Endothelial cell of umbilical vein (primary cell): ENCODE results near the gene SCN5A. TPM values are rescaled to one million over a fixed set of nuclear protein-coding genes. Genes with fewer than 3 reads are reported as not detected.

ENCODE experiments used
- BruUV-seq: library from RNA; stranded (reverse); fragments of 400-500 nt; replicated peaks from 2 replicates; lab custom pipeline; 2021; lab: Mats Ljungman, UMichigan
- CTCF ChIA-PET: fragments of 300-600, 350-600 bp; sonication (Branson Sonifier 250); formaldehyde crosslinking; loops from one replicate; lab custom pipeline; 2021; ENCODE audit warnings: antibody characterized with exemption, inconsistent platforms; lab: Charles Lee
- POLR2A ChIA-PET: fragments of 300-600, 350-600 bp; sonication (Branson Sonifier 250); formaldehyde crosslinking; loops from one replicate; lab custom pipeline; 2021; ENCODE audit warnings: antibody characterized with exemption, inconsistent platforms; lab: Charles Lee
- DNase-seq: peaks from one replicate; pipeline ENCODE4 v3.0.0-alpha.2; 2011; ENCODE audit warnings: low read depth, low spot score
- FAIRE-seq: peaks from 2 replicates; lab custom pipeline; 2011; peaks lifted over from hg19 to GRCh38; lab: Jason Lieb, UNC
- H2AFZ ChIP-seq: 2 replicates; pipeline ENCODE4 v1.6.0; 2012; ENCODE audit warnings: low read depth, low read length, control low read depth, inconsistent platforms
- H3K27ac ChIP-seq: 2 replicates; pipeline ENCODE4 v1.5.1; 2011; ENCODE audit warnings: low read depth, mild to moderate bottlenecking, control low read depth, low read length, moderate library complexity; ENCODE audit not compliant: insufficient read depth
- H3K27me3 ChIP-seq, 2 experiments: 2 replicates each; pipeline versions ENCODE4 v1.6.0 to v1.6.1; 2011; ENCODE audit warnings: low read length in 2 of 2, mixed read lengths in 1 of 2; ENCODE audit not compliant: control insufficient read depth in 2 of 2, insufficient read depth in 2 of 2
- H3K36me3 ChIP-seq, 2 experiments: 2 replicates in 1 of 2; 3 replicates in 1 of 2; pipeline ENCODE4 v1.5.1; 2011; ENCODE audit warnings: low read length in 2 of 2, mild to moderate bottlenecking in 1 of 2, moderate library complexity in 1 of 2; ENCODE audit not compliant: control insufficient read depth in 2 of 2, insufficient read depth in 2 of 2; ENCODE audit errors: extremely low read depth in 1 of 2
- H3K4me1 ChIP-seq: 3 replicates; pipeline ENCODE4 v1.5.1; 2011; ENCODE audit warnings: mild to moderate bottlenecking, low read length; ENCODE audit not compliant: control insufficient read depth, insufficient read depth; ENCODE audit errors: extremely low read depth
- H3K4me2 ChIP-seq: 2 replicates; pipeline ENCODE4 v1.6.1; 2011; ENCODE audit warnings: low read length, control low read depth, mixed read lengths; ENCODE audit not compliant: insufficient read depth
- H3K4me3 ChIP-seq, 3 experiments: fragments of 200-600 bp in 1 of 3; sonication (generic), shearing (Covaris generic) in 1 of 3; replicated peaks in 1 of 3; 2 replicates each; pipeline ENCODE4 v1.5.1; 2011 to 2016; ENCODE audit warnings: control low read depth in 3 of 3, low read length in 3 of 3, mild to moderate bottlenecking in 2 of 3, inconsistent platforms in 1 of 3, low read depth in 1 of 3, moderate library complexity in 1 of 3; ENCODE audit not compliant: insufficient read depth in 1 of 3
- H3K79me2 ChIP-seq: 2 replicates; pipeline ENCODE4 v1.6.0; 2012; ENCODE audit warnings: low read length, inconsistent platforms; ENCODE audit not compliant: control insufficient read depth, insufficient read depth
- H3K9ac ChIP-seq: replicated peaks from 2 replicates; pipeline ENCODE3; 2011; ENCODE audit warnings: low read length, control low read depth; ENCODE audit not compliant: insufficient read depth; ENCODE audit errors: extremely low read depth
- H3K9me1 ChIP-seq: replicated peaks from 3 replicates; pipeline ENCODE4 v1.6.0; 2011; ENCODE audit warnings: mild to moderate bottlenecking, low read length; ENCODE audit not compliant: control insufficient read depth, insufficient read depth; ENCODE audit errors: extremely low read depth
- H3K9me3 ChIP-seq: replicated peaks from 2 replicates; pipeline ENCODE4 v1.5.1; 2012; ENCODE audit warnings: low read length, inconsistent platforms; ENCODE audit not compliant: control insufficient read depth, insufficient read depth
- H4K20me1 ChIP-seq: replicated peaks from 2 replicates; pipeline ENCODE3; 2011; ENCODE audit warnings: mild to moderate bottlenecking, low read length; ENCODE audit not compliant: control insufficient read depth, insufficient read depth; ENCODE audit errors: extremely low read depth
- CTCF ChIP-seq, 2 donors: IDR thresholded peaks; 1 replicate in 1 of 2; 2 replicates in 1 of 2; pipeline ENCODE4 v1.5.1; 2011; ENCODE audit warnings: low read length in 2 of 2, mild to moderate bottlenecking in 2 of 2, moderate library complexity in 2 of 2, control low read depth in 1 of 2, inconsistent platforms in 1 of 2, low read depth in 1 of 2; ENCODE audit not compliant: insufficient read depth in 1 of 2; ENCODE audit errors: extremely low read depth in 1 of 2
- EZH2 ChIP-seq: IDR thresholded peaks from 2 replicates; pipeline ENCODE4 v1.6.1; 2012; ENCODE audit warnings: borderline replicate concordance, low read depth, mild to moderate bottlenecking, moderate library complexity, low read length, inconsistent platforms; ENCODE audit not compliant: severe bottlenecking
- FOS ChIP-seq: IDR thresholded peaks from 2 replicates; pipeline ENCODE4 v1.6.1; 2011; ENCODE audit warnings: mild to moderate bottlenecking, low read length, moderate library complexity, borderline replicate concordance; ENCODE audit not compliant: insufficient read depth
- GATA2 ChIP-seq: IDR thresholded peaks from 2 replicates; pipeline ENCODE4 v1.7.0; 2011; ENCODE audit warnings: low read depth, mild to moderate bottlenecking, moderate library complexity, mixed read lengths, low read length; ENCODE audit not compliant: insufficient read length, insufficient read depth
- JUN ChIP-seq: IDR thresholded peaks from 2 replicates; pipeline ENCODE4 v1.6.1; 2011; ENCODE audit warnings: borderline replicate concordance, low read depth; ENCODE audit not compliant: insufficient read length, insufficient read depth
- MAX ChIP-seq: IDR thresholded peaks from 2 replicates; pipeline ENCODE4 v1.6.1; 2011; ENCODE audit not compliant: insufficient read depth, insufficient read length
- MYC ChIP-seq: IDR thresholded peaks from one replicate; pipeline ENCODE4 v1.6.1; 2011; ENCODE audit warnings: mild to moderate bottlenecking, low read depth, low read length
- POLR2A ChIP-seq: IDR thresholded peaks from 2 replicates; pipeline ENCODE4 v1.6.1; 2012; ENCODE audit warnings: low read depth, mild to moderate bottlenecking, control low read depth, low read length
- POLR2AphosphoS5 ChIP-seq: IDR thresholded peaks from 2 replicates; pipeline ENCODE4 v1.6.1; 2012; ENCODE audit warnings: low read depth, mild to moderate bottlenecking, control low read depth, low read length, moderate library complexity; ENCODE audit not compliant: insufficient read depth
- dilution Hi-C: fragments of 300-500 bp; cut with MboI; formaldehyde crosslinking; loops from one replicate; pipeline ENCODE4 v1.15.0; 2019; ENCODE audit warnings: low sequenced_read_pairs; ENCODE audit not compliant: extremely low pct_ligation_motif_present
- intact Hi-C: fragments of 100-400 bp; cut with micrococcal nuclease; formaldehyde crosslinking; loops from one replicate; pipeline ENCODE4 v1.10.0; 2022
- polyA plus RNA-seq, 4 experiments: library from polyadenylated mRNA; depleted of rRNA in 3 of 4; stranded (reverse) in 3 of 4; unstranded in 1 of 4; fragments of >200 nt; gene quantifications; 2 replicates each; pipeline versions ENCODE4 v1.2.1 to v1.2.3, GENCODE V29; 2011 to 2012; ENCODE audit warnings: missing spikeins in 1 of 4
- total RNA-seq: library from RNA; stranded (reverse); gene quantifications from 2 replicates; pipeline ENCODE4 v1.2.3, GENCODE V29; 2021

The SCN5A gene
- total and polyA plus RNA-seq, 2 donors (not counting 3 experiments of a cell fraction or from before 2014, with no cell fraction given): 2.7 to 20.0 TPM

GRCh38 chr3:38669668-38670067, 20.2 kb upstream of the SCN5A start:
- no peaks in the 10 kb centered on the region for H3K9me1 ChIP-seq
- no peaks in the 10 kb centered on the region for H3K79me2 ChIP-seq
- ChIA-PET POLR2A (no interaction called here), CTCF (interaction anchor here (0.8 to 4.1 kb wide), 6 partner anchors 9 to 174 kb away, joined by 3 to 26 read pairs (median 4); no protein-coding TSS in a partner anchor)
- no peak overlapping the region for H3K9ac ChIP-seq
- FAIRE-seq: no peak
- H3K4me3 ChIP-seq: no peak overlapping the region
- intact Hi-C loops: no loop called here
- peaks cover 4 to 15% of the 10 kb centered on the region in 2 experiments for H3K27me3 ChIP-seq
- H3K9me3 ChIP-seq: no peaks in the 10 kb centered on the region
- TF ChIP-seq FOS (no peak), MAX (no peak), JUN (no peak), CTCF (IDR thresholded peaks at IDR 0.05; ENCODE audit: extremely low read depth in 1 of 2, insufficient read depth in 1 of 2, low read depth in 1 of 2, low read length in 2 of 2) (no peak), MYC (no peak), GATA2 (no peak), POLR2AphosphoS5 (no peak), POLR2A (no peak), EZH2 (no peak)
- no peak for DNase-seq
- no peak overlapping the region for H2AFZ ChIP-seq
- no TSS peak for BruUV-seq
- H4K20me1 ChIP-seq: no peaks in the 10 kb centered on the region
- no peak overlapping the region for H3K27ac ChIP-seq
- no peak overlapping the region for H3K4me2 ChIP-seq
- H3K4me1 ChIP-seq: no peaks in the 10 kb centered on the region
- no peaks in the 10 kb centered on the region for H3K36me3 ChIP-seq
- dilution Hi-C loops: no loop called here
